ENCODE data around the gene NAA25. TPM values are rescaled to one million over a fixed set of nuclear protein-coding genes. Genes with fewer than 3 reads are reported as not detected.
"Not testable (repeated sequence)": the region's sequence is repeated elsewhere in the genome, so short reads cannot be mapped to it uniquely, and the experiment has no call there.

Gene NAA25
- total RNA-seq, 2 donors from 2014 or later: 14.3 to 19.7 TPM

DNA sequence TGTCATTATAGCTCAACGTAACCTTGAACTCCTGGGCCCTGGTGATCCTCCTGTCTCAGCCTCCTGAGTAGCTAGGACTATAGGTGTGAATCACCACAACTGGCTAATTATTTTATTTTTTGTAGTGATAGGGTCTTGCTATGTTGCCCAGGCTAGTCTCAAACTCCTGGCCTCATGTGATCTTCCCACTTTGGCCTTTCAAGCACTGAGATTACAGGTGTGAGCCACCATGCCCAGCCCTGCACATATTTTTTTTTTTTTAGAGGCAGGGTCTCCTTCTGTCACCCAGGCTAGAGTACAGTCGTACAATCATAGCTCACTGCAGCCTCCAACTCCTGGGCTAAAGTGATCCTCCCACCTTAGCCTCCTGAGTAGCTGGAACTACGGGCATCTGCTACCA lies 104.5 kb downstream of the NAA25 start:
- intact Hi-C loops (cut with DNase I): no loop called here
- Histone ChIP-seq H3K4me1 (no peaks in the 10 kb centered on the region), H3K9ac (ENCODE audit: low read depth in 2 of 2, low read length in 2 of 2) (no peak overlapping the region), H3K4me3 (no peak overlapping the region), H3K9me3 (no peaks in the 10 kb centered on the region), H3K27ac (no peak overlapping the region), H3K36me3 (no peaks in the 10 kb centered on the region), H3K27me3 (no peaks in the 10 kb centered on the region)
- no peak for DNase-seq
- TF ChIP-seq, protein P1, sequence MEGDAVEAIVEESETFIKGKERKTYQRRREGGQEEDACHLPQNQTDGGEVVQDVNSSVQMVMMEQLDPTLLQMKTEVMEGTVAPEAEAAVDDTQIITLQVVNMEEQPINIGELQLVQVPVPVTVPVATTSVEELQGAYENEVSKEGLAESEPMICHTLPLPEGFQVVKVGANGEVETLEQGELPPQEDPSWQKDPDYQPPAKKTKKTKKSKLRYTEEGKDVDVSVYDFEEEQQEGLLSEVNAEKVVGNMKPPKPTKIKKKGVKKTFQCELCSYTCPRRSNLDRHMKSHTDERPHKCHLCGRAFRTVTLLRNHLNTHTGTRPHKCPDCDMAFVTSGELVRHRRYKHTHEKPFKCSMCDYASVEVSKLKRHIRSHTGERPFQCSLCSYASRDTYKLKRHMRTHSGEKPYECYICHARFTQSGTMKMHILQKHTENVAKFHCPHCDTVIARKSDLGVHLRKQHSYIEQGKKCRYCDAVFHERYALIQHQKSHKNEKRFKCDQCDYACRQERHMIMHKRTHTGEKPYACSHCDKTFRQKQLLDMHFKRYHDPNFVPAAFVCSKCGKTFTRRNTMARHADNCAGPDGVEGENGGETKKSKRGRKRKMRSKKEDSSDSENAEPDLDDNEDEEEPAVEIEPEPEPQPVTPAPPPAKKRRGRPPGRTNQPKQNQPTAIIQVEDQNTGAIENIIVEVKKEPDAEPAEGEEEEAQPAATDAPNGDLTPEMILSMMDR (IDR thresholded peaks at IDR 0.05): no peak

DNA sequence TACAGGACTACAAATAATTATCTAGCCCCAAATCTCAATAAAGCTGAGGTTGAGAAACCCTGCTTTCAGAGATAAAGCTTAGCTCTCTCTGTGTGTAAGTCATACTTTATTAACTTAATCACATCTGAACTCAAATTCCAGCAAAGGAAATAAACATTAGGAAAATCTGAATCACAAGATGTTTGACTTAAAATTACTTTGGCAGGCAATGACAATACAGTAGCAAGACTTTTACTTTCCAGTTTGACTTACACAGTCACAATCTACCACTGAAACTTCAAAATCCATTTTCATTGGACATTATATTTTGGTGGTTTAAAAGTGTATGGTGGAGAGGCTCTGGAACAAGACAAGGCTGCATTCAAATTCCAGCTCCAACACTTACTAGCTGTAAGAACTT lies 107.0 kb downstream of the NAA25 start:
- Histone ChIP-seq H3K36me3 (no peaks in the 10 kb centered on the region), H3K4me1 (no peaks in the 10 kb centered on the region), H3K4me3 (no peak overlapping the region), H3K27ac (no peak overlapping the region), H3K27me3 (no peaks in the 10 kb centered on the region), H3K9ac (ENCODE audit: low read depth in 2 of 2, low read length in 2 of 2) (no peak overlapping the region), H3K9me3 (no peaks in the 10 kb centered on the region)
- intact Hi-C loops (cut with DNase I): no loop called here
- TF ChIP-seq, protein P1 (IDR thresholded peaks at IDR 0.05): no peak
- DNase-seq: no peak

DNA sequence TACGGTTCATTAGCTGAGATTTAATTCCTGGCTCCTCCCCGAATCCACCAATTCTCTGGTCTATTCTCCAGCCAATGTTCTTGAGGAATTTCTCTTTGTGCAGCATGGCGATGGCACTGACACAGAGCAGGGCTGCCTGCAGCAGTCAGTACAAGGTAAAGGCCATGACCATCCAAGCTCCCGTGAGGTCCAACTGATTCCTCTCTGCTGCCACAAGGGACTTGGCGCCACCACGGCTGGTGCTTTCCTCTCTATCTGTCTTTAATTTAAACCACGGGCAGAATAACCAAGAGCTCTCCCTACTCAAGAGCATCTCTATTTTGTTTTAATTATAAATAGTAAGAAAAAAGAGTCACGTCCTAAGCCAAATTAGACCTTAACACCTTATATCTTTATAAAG lies 107.8 kb downstream of the NAA25 start:
- no peak for DNase-seq
- Histone ChIP-seq H3K36me3 (no peaks in the 10 kb centered on the region), H3K4me1 (no peaks in the 10 kb centered on the region), H3K9me3 (no peaks in the 10 kb centered on the region), H3K27ac (no peak overlapping the region), H3K4me3 (no peak overlapping the region), H3K9ac (ENCODE audit: low read depth in 2 of 2, low read length in 2 of 2) (no peak overlapping the region), H3K27me3 (no peaks in the 10 kb centered on the region)
- TF ChIP-seq, protein P1 (IDR thresholded peaks at IDR 0.05): no peak
- intact Hi-C loops (cut with DNase I): no loop called here

DNA sequence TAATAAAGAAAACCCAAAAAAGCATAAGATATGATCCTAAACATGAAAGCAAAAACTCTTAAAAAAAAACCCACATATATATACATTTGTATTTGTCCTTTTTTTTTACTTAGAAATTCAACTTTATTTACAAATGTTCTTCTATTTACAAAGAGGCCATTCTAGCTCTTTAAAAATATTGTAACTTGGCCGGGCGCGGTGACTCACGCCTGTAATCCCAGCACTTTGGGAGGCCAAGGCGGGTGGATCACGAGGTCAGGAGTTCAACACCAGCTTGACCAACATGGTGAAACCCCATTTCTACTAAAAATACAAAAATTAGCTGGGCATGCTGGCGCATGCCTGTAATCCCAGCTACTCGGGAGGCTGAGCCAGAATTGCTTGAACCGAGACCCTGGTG lies 109.5 kb downstream of the NAA25 start:
- H3K4me3 ChIP-seq; H3K36me3 ChIP-seq; H3K27me3 ChIP-seq; H3K9me3 ChIP-seq; H3K9ac ChIP-seq (ENCODE audit: low read depth in 2 of 2, low read length in 2 of 2); DNase-seq; intact Hi-C loops (cut with DNase I); H3K4me1 ChIP-seq; H3K27ac ChIP-seq: not testable (repeated sequence)

DNA sequence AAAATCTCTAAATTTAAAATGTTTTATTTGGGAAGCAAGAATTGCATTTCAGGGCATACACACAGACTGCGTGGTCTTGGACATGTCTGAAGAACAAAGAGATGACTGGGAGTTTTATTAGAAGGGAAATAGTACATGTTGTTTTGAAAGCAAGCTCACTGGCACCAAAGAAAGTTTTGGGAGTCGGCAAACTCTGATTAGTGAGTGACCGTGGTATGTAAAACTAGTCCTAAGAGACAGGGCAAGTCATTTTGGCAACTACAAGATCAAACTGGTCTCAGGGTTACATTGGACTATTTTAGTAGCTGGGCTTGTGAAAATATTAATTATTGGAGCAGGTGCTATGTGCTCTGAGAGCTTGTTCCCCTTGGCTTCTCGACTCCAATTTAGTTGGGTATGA lies 110.6 kb downstream of the NAA25 start:
- no peaks in the 10 kb centered on the region for H3K36me3 ChIP-seq
- no peak overlapping the region for H3K27ac ChIP-seq
- H3K9me3 ChIP-seq: no peaks in the 10 kb centered on the region
- H3K9ac ChIP-seq (ENCODE audit: low read depth in 2 of 2, low read length in 2 of 2): no peak overlapping the region
- H3K4me3 ChIP-seq: no peak overlapping the region
- no peaks in the 10 kb centered on the region for H3K27me3 ChIP-seq
- TF ChIP-seq, protein P1 (IDR thresholded peaks at IDR 0.05): no peak
- intact Hi-C loops (cut with DNase I): no loop called here
- no peak for DNase-seq
- H3K4me1 ChIP-seq: no peaks in the 10 kb centered on the region

DNA sequence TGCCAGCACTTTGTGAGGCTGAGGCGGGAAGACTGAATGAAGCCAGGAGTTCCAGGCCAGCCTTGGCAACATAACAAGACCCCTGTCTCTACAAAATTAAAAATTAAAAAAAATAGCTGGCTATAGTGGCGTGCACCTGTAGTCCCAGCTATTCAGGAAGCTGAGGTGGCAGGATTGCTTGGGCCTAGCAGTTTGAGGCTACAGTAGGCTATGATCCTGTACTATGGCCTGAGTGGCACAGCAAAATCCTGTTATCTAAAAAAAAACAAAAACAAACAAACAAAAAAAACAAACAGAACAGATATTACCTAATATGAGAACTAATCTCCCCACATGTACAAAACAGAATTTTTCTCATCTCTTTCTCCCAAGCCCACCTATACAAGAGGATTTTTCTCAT lies 111.3 kb downstream of the NAA25 start:
- Histone ChIP-seq H3K9ac (ENCODE audit: low read depth in 2 of 2, low read length in 2 of 2) (no peak overlapping the region), H3K9me3 (no peaks in the 10 kb centered on the region), H3K36me3 (no peaks in the 10 kb centered on the region), H3K4me3 (no peak overlapping the region), H3K27me3 (no peaks in the 10 kb centered on the region), H3K4me1 (no peaks in the 10 kb centered on the region), H3K27ac (no peak overlapping the region)
- TF ChIP-seq, protein P1 (IDR thresholded peaks at IDR 0.05): no peak
- intact Hi-C loops (cut with DNase I): no loop called here
- no peak for DNase-seq
